Measurements from ENCODE around the gene TMEM202.

DNA sequence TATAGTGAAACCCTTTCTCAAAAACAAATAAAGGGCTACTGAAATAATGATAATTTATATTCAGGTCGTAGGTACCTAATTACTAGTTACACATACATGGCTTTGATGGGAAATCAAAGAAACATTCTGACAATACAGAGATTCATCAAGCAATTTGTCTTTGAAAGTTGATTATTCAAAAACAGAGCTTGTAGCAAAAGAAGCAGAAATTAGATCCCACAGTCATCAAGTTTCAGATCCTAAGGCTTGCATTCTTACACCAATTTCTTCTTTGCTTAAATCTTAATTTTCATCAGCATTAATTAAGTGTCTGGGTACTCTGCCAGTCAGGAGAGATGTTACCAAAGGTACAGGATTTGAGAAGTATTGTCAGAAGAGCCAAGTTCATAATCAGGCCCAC lies 20.8 kb upstream of the TMEM202 start:
- TF ChIP-seq CTCF (IDR thresholded peaks at IDR 0.05) (no peak), POLR2A (IDR thresholded peaks at IDR 0.05; ENCODE audit: low read length) (no peak), ZSCAN20 (CRISPR knock-in tag; IDR thresholded peaks at IDR 0.05) (no peak), JUN (IDR thresholded peaks at IDR 0.05) (no peak), BHLHE40 (IDR thresholded peaks at IDR 0.05; ENCODE audit: low read depth, low read length) (no peak), EP300 (IDR thresholded peaks at IDR 0.05) (no peak), HDAC2 (IDR thresholded peaks at IDR 0.05) (no peak), SMC3 (IDR thresholded peaks at IDR 0.05) (no peak), MYC (IDR thresholded peaks at IDR 0.05; ENCODE audit: borderline replicate concordance, low read length) (no peak)
- TF ChIP-seq, protein P1, sequence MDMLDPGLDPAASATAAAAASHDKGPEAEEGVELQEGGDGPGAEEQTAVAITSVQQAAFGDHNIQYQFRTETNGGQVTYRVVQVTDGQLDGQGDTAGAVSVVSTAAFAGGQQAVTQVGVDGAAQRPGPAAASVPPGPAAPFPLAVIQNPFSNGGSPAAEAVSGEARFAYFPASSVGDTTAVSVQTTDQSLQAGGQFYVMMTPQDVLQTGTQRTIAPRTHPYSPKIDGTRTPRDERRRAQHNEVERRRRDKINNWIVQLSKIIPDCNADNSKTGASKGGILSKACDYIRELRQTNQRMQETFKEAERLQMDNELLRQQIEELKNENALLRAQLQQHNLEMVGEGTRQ (IDR thresholded peaks at IDR 0.05): no peak
- TF ChIP-seq, protein P2, sequence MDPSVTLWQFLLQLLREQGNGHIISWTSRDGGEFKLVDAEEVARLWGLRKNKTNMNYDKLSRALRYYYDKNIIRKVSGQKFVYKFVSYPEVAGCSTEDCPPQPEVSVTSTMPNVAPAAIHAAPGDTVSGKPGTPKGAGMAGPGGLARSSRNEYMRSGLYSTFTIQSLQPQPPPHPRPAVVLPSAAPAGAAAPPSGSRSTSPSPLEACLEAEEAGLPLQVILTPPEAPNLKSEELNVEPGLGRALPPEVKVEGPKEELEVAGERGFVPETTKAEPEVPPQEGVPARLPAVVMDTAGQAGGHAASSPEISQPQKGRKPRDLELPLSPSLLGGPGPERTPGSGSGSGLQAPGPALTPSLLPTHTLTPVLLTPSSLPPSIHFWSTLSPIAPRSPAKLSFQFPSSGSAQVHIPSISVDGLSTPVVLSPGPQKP (IDR thresholded peaks at IDR 0.05; ENCODE audit: low read depth, low read length): no peak

Measured in A549 (cell line).